K562 (cell line): Measurements from ENCODE around the gene CUL5.

Source experiments
- CTCF ChIP-seq, 3 experiments: IDR thresholded peaks in 2 of 3; conservative IDR thresholded peaks in 1 of 3; 2 replicates each; pipeline ENCODE4 v1.5.1; 2011 to 2012; ENCODE audit warnings: low read length in 3 of 3, mild to moderate bottlenecking in 3 of 3, control low read depth in 2 of 3, improper control_type of control experiment in 1 of 3, inconsistent platforms in 1 of 3, low read depth in 1 of 3, mixed read lengths in 1 of 3, moderate library complexity in 1 of 3; ENCODE audit not compliant: insufficient read depth in 2 of 3
- HMGXB4 ChIP-seq: sonication (generic); formaldehyde crosslinking; IDR thresholded peaks from 2 replicates; pipeline ENCODE4 v1.8.1; 2023; ENCODE audit warnings: mild to moderate bottlenecking, missing genetic modification reagents
- MED1 ChIP-seq: sonication (generic); formaldehyde crosslinking; IDR thresholded peaks from 2 replicates; pipeline ENCODE4 v1.8.1; 2023; ENCODE audit warnings: missing genetic modification reagents, borderline replicate concordance
- NFATC3 ChIP-seq: fragments of 450-650 bp; IDR thresholded peaks from 2 replicates; pipeline ENCODE4 v1.6.1; 2017; ENCODE audit warnings: mild to moderate bottlenecking
- NFYB ChIP-seq: IDR thresholded peaks from 2 replicates; pipeline ENCODE4 v1.6.1; 2011; ENCODE audit warnings: mild to moderate bottlenecking, moderate library complexity; ENCODE audit not compliant: insufficient read length; ENCODE audit errors: extremely low read depth
- POLR2A ChIP-seq: fragments of 450-650 bp; conservative IDR thresholded peaks from 2 replicates; pipeline ENCODE4 v1.6.1; 2016
- POLR2AphosphoS2 ChIP-seq: IDR thresholded peaks from 2 replicates; pipeline ENCODE4 v1.6.1; 2012; ENCODE audit warnings: low read length, improper control_type of control experiment
- POLR2G ChIP-seq: fragments of 200-400 bp; formaldehyde crosslinking; IDR thresholded peaks from 2 replicates; pipeline ENCODE4 v1.6.1; 2017; ENCODE audit warnings: low read depth, mild to moderate bottlenecking, antibody characterized with exemption, low read length, moderate library complexity
- POU5F1 ChIP-seq: fragments of 150-350 bp; IDR thresholded peaks from 2 replicates; pipeline ENCODE4 v1.6.1; 2014; ENCODE audit warnings: borderline replicate concordance, low read length, low read depth, mild to moderate bottlenecking; ENCODE audit not compliant: partially characterized antibody
- RBM22 ChIP-seq: fragments of 200-400 bp; formaldehyde crosslinking; IDR thresholded peaks from 2 replicates; pipeline ENCODE4 v1.6.1; 2018; ENCODE audit warnings: low read length, low read depth; ENCODE audit not compliant: poor library complexity, severe bottlenecking
- STAT6 ChIP-seq: sonication (generic); formaldehyde crosslinking; IDR thresholded peaks from 2 replicates; pipeline ENCODE4 v1.8.1; 2023; ENCODE audit warnings: mild to moderate bottlenecking, missing genetic modification reagents
- ZNF212 ChIP-seq: fragments of 450-650 bp; formaldehyde crosslinking; IDR thresholded peaks from 2 replicates; pipeline ENCODE4 v1.4.0; 2020; ENCODE audit warnings: mild to moderate bottlenecking
- TF ChIP-seq, protein P1 (sequence below), 2 experiments: fragments of 450-650 bp in 1 of 2; sonication (generic) in 1 of 2; formaldehyde crosslinking in 1 of 2; IDR thresholded peaks; 2 replicates each; pipeline versions ENCODE4 v1.7.1 to v1.9.0; 2016 to 2022; ENCODE audit warnings: inconsistent platforms in 1 of 2, mild to moderate bottlenecking in 1 of 2, missing genetic modification reagents in 1 of 2

GRCh38 chr11:108097179-108097578 is 88.5 kb downstream of the CUL5 start:
- TF ChIP-seq MED1 (CRISPR knock-in tag): no peak
- TF ChIP-seq, protein P1, sequence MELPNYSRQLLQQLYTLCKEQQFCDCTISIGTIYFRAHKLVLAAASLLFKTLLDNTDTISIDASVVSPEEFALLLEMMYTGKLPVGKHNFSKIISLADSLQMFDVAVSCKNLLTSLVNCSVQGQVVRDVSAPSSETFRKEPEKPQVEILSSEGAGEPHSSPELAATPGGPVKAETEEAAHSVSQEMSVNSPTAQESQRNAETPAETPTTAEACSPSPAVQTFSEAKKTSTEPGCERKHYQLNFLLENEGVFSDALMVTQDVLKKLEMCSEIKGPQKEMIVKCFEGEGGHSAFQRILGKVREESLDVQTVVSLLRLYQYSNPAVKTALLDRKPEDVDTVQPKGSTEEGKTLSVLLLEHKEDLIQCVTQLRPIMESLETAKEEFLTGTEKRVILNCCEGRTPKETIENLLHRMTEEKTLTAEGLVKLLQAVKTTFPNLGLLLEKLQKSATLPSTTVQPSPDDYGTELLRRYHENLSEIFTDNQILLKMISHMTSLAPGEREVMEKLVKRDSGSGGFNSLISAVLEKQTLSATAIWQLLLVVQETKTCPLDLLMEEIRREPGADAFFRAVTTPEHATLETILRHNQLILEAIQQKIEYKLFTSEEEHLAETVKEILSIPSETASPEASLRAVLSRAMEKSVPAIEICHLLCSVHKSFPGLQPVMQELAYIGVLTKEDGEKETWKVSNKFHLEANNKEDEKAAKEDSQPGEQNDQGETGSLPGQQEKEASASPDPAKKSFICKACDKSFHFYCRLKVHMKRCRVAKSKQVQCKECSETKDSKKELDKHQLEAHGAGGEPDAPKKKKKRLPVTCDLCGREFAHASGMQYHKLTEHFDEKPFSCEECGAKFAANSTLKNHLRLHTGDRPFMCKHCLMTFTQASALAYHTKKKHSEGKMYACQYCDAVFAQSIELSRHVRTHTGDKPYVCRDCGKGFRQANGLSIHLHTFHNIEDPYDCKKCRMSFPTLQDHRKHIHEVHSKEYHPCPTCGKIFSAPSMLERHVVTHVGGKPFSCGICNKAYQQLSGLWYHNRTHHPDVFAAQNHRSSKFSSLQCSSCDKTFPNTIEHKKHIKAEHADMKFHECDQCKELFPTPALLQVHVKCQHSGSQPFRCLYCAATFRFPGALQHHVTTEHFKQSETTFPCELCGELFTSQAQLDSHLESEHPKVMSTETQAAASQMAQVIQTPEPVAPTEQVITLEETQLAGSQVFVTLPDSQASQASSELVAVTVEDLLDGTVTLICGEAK (IDR thresholded peaks at IDR 0.05): no peak
- TF ChIP-seq, protein P1 (CRISPR knock-in tag; IDR thresholded peaks at IDR 0.05): no peak
- TF ChIP-seq HMGXB4 (CRISPR knock-in tag): no peak
- TF ChIP-seq CTCF (IDR thresholded peaks at IDR 0.05 in 2 of 3, conservative IDR thresholded peaks at IDR 0.05 in 1 of 3; ENCODE audit: insufficient read depth in 2 of 3, low read depth in 1 of 3, low read length in 3 of 3): no peak
- no peak for TF ChIP-seq ZNF212
- TF ChIP-seq POLR2A: no peak
- no peak for TF ChIP-seq STAT6
- TF ChIP-seq POLR2G: no peak
- TF ChIP-seq RBM22: no peak
- no peak for TF ChIP-seq POU5F1
- no peak for TF ChIP-seq POLR2AphosphoS2
- no peak for TF ChIP-seq NFYB
- no peak for TF ChIP-seq NFATC3
